NCI-H2171 (cell line): ENCODE measurements around the gene EFS.
A peak's percentile ranks its signal among the peaks of the same experiment; 100 is the strongest.
"Not testable (repeated sequence)": the region's sequence is repeated elsewhere in the genome, so short reads cannot be mapped to it uniquely, and the experiment has no call there.

ENCODE experiments used
- DNase-seq: peaks from one replicate; lab custom pipeline; 2025; lab: John Stamatoyannopoulos, UW

Gene EFS

DNA sequence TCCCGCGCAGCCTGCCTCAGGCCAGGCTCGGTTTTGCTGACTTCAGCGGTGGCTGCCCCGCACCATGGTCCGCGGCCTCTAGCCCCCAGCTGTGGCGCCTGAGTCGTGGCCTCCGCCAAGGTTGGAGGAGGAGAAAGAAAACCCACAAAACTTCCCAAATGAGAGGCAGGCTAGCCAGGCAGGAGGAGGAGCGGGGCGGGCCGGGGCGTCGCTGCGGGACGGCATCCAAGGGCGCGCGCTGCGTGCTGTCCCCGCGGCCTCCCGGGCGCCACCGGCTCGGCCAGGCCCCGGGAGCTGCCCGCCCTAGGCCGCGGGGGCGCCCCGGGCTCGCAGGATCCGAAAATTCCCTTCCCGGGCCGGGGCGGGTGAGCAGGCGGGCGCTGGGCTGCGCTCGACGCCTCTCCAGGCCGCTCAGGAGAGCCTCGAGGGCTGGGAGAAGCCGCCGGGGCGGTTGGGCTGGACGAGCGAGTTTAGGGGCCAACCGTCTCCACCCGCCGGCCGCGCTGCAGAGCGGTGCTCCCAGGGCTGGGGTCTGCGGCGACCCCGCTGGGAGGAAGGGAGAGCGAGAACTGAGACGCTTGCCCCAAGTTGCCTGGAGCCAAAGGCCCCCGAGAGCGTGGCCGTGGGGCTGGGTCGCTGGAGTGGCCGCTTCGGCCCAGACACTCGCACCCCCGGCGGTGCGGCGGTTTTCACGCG lies at the start of gene EFS:
EFS (minus strand) TSS at position 137 of the 696 bp plus-strand sequence. CDS start 147 bp downstream, outside the sequence.
- DNase-seq: no peak

DNA sequence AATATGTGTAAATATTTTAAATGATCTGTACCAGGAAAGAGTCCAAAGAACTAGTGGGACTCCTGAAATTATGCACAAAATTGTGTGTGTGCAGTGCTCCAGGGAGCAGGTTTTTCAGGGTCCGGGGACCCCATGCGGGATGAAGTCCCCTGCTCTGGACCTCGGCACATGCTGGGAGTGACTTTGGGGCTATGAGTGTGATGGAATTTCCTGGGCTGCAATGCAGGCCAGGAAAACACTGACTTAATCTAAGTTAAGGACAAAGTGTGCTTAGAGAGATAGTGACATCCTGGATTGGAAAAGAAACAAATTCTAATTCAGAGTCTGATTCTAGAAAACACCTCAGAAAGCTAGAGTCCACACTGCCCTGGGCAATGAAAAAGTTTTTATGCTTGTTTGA lies 49.3 kb upstream of the EFS start:
- no peak for DNase-seq

DNA sequence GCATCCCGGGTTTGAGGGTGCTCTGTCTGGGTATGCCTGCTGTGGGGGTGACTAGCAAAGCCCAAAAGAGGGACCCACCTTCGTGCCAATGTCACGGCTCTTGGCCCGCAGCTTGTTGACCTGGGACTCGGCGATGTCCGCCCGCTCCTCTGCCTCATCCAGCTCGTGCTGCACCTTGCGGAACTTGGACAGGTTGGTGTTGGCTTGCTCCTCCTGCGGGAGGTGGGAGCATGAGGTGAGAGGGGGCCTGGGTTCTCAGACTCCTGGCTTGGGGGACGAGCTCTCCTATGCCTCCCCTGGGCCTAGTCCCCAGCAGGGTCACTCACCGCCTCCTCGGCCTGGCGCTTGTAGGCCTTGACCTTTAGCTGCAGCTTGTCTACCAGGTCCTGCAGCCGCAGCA lies 48.7 kb upstream of the EFS start:
- DNase-seq: no peak

GRCh38 chr14:23411563-23412525 lies 46.9 kb upstream of the EFS start:
- DNase-seq: no peak

GRCh38 chr14:23409966-23410635 lies 45.1 kb upstream of the EFS start:
- DNase-seq: no peak

GRCh38 chr14:23409475-23409874 lies 44.5 kb upstream of the EFS start:
- DNase-seq: no peak

- DNase-seq: no peak
Observed at GRCh38 chr14:23408307-23408630, 43.3 kb upstream of the EFS start.

GRCh38 chr14:23407516-23408306 lies 42.7 kb upstream of the EFS start, which contains the start of gene MYH6:
TSS of gene MYH6 (minus strand) at chr14:23408273. CDS start at chr14:23407223, 1,050 bp downstream.
- no peak for DNase-seq

GRCh38 chr14:23406725-23407355 lies 41.9 kb upstream of the EFS start:
- no peak for DNase-seq

GRCh38 chr14:23406244-23406643 lies 41.3 kb upstream of the EFS start:
- DNase-seq: peak; percentile 52

- no peak for DNase-seq
Observed at GRCh38 chr14:23405516-23406025, 40.6 kb upstream of the EFS start.

- no peak for DNase-seq
Observed at GRCh38 chr14:23405096-23405495, 40.1 kb upstream of the EFS start.

GRCh38 chr14:23404331-23404900 lies 39.4 kb upstream of the EFS start:
- DNase-seq: no peak

- no peak for DNase-seq
Observed at GRCh38 chr14:23403908-23404307, 38.9 kb upstream of the EFS start.

DNA sequence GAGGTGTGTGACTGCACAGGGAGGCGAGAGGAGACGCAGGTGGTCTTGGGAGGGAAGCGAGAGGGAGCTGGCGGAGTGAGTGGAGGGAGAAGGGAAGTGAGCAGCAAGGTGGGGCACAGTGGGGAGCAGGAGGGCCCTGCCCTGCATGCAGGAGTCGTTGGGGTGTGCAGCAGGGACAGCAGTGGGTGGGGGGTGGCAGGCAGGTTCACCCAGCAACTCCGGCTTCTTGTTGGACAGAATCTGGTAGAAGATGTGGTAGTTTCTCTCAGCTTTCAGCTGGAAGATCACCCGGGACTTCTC lies 38.1 kb upstream of the EFS start:
- DNase-seq: no peak

- DNase-seq: no peak
Observed at GRCh38 chr14:23402296-23403138, 37.5 kb upstream of the EFS start.

- no peak for DNase-seq
Observed at GRCh38 chr14:23401291-23401690, 36.3 kb upstream of the EFS start.

GRCh38 chr14:23400496-23401149 lies 35.7 kb upstream of the EFS start:
- not testable (repeated sequence) for DNase-seq

DNA sequence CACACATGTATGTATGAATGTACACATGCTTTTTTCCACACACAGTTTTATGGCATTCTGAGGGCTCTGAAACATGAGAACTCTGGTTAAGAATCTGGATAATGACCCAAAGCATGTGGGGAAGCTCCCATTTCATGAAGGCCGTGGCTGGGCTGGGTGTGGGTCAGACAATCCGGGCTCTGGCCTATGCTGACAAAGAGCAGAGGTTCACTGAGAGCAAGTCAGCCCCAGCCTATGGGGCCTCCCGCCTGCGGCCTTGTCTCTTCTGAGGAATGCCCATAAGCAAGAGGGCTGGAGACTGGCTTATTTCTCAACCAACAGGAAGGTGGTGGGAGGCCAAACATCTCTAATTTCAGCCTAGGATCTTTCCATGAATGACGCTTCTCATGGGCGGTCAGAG lies 34.6 kb upstream of the EFS start:
- no peak for DNase-seq
